Trophoblast cell (in vitro differentiated cells and primary cell): ENCODE results near the gene PLB1.

Source experiments
- DNase-seq, 2 donors: peaks; one replicate each; pipeline ENCODE4 v3.0.0-alpha.2; 2016
- H2AFZ ChIP-seq: 2 replicates; pipeline ENCODE4 v1.6.1; 2013; ENCODE audit warnings: low read length, moderate library complexity, mild to moderate bottlenecking; ENCODE audit not compliant: insufficient read depth, poor library complexity
- H2AK5ac ChIP-seq: 2 replicates; pipeline ENCODE4 v1.6.1; 2013; ENCODE audit warnings: mild to moderate bottlenecking, low read length
- H2BK120ac ChIP-seq: 2 replicates; pipeline ENCODE4 v1.6.1; 2013; ENCODE audit warnings: low read length, mild to moderate bottlenecking, moderate library complexity; ENCODE audit not compliant: insufficient read depth, poor library complexity
- H2BK12ac ChIP-seq: 2 replicates; pipeline ENCODE4 v1.6.1; 2013; ENCODE audit warnings: mild to moderate bottlenecking, low read length, moderate library complexity
- H2BK5ac ChIP-seq: 2 replicates; pipeline ENCODE4 v1.6.1; 2013; ENCODE audit warnings: low read length, low read depth, moderate library complexity, mild to moderate bottlenecking; ENCODE audit not compliant: poor library complexity
- H3K14ac ChIP-seq: 2 replicates; pipeline ENCODE4 v1.6.1; 2013; ENCODE audit warnings: mild to moderate bottlenecking, low read length
- H3K18ac ChIP-seq: 2 replicates; pipeline ENCODE4 v1.6.1; 2013; ENCODE audit warnings: mild to moderate bottlenecking, low read length
- H3K23ac ChIP-seq: 2 replicates; pipeline ENCODE4 v1.6.1; 2013; ENCODE audit warnings: low read length
- H3K27ac ChIP-seq: 2 replicates; pipeline ENCODE4 v1.5.1; 2013; ENCODE audit warnings: low read depth, mild to moderate bottlenecking, inconsistent platforms, low read length, moderate library complexity
- H3K27me3 ChIP-seq: 2 replicates; pipeline ENCODE4 v1.6.1; 2013; ENCODE audit warnings: inconsistent platforms, mild to moderate bottlenecking, low read length, moderate library complexity; ENCODE audit not compliant: insufficient read depth
- H3K36me3 ChIP-seq, 2 experiments: 1 replicate in 1 of 2; 2 replicates in 1 of 2; pipeline ENCODE4 v1.6.1; 2013; ENCODE audit warnings: low read length in 2 of 2, mild to moderate bottlenecking in 2 of 2, moderate library complexity in 1 of 2; ENCODE audit not compliant: insufficient read depth in 2 of 2, control insufficient read depth in 1 of 2
- H3K4ac ChIP-seq: 2 replicates; pipeline ENCODE4 v1.6.1; 2013; ENCODE audit warnings: low read depth, mild to moderate bottlenecking, low read length, moderate library complexity
- H3K4me1 ChIP-seq, 2 experiments: 1 replicate in 1 of 2; 2 replicates in 1 of 2; pipeline ENCODE4 v1.6.1; 2013; ENCODE audit warnings: low read length in 2 of 2, mild to moderate bottlenecking in 2 of 2, moderate library complexity in 1 of 2; ENCODE audit not compliant: insufficient read depth in 2 of 2, control insufficient read depth in 1 of 2
- H3K4me2 ChIP-seq: 2 replicates; pipeline ENCODE4 v1.6.1; 2013; ENCODE audit warnings: inconsistent platforms, mild to moderate bottlenecking, low read length, moderate library complexity
- H3K4me3 ChIP-seq: 2 replicates; pipeline ENCODE4 v1.5.1; 2013; ENCODE audit warnings: mild to moderate bottlenecking, low read depth, low read length, inconsistent platforms
- H3K79me1 ChIP-seq: one replicate; pipeline ENCODE4 v1.6.1; 2013; ENCODE audit warnings: low read length
- H3K79me2 ChIP-seq: 2 replicates; pipeline ENCODE4 v1.6.1; 2013; ENCODE audit warnings: low read length, mild to moderate bottlenecking; ENCODE audit not compliant: control insufficient read depth, insufficient read depth, poor library complexity
- H3K9ac ChIP-seq: 2 replicates; pipeline ENCODE4 v1.6.1; 2013; ENCODE audit warnings: mild to moderate bottlenecking, low read length
- H3K9me3 ChIP-seq: 2 replicates; pipeline ENCODE4 v1.6.1; 2013; ENCODE audit warnings: low read depth, mild to moderate bottlenecking, control low read depth, inconsistent platforms, low read length; ENCODE audit not compliant: insufficient read depth
- H4K12ac ChIP-seq: 2 replicates; pipeline ENCODE4 v1.6.1; 2013; ENCODE audit warnings: low read depth, mild to moderate bottlenecking, low read length, moderate library complexity
- H4K8ac ChIP-seq: 2 replicates; pipeline ENCODE4 v1.6.1; 2013; ENCODE audit warnings: low read depth, mild to moderate bottlenecking, low read length, moderate library complexity
- H4K91ac ChIP-seq: one replicate; pipeline ENCODE4 v1.6.1; 2013; ENCODE audit warnings: low read depth, mild to moderate bottlenecking, low read length, moderate library complexity
- WGBS: extraction: QIAGEN DNeasy Blood & Tissue Kit; methylation state at CpG from one replicate; pipeline ENCODE4 v1.1.7; 2013; ENCODE audit warnings: missing lambda C conversion rate; ENCODE audit not compliant: insufficient read length, insufficient coverage; ENCODE audit errors: extremely low coverage; 5-methylcytosine and 5-hydroxymethylcytosine counted together

PLB1 gene

GRCh38 chr2:28678944-28679343 lies 183.1 kb downstream of the PLB1 start:
- Histone ChIP-seq H3K79me1 (peaks cover 42% of the 10 kb centered on the region), H3K18ac (no peak overlapping the region), H2BK120ac (no peak overlapping the region), H3K4me2 (no peak overlapping the region), H2AFZ (no peak overlapping the region), H3K4me1 (peaks cover 27 to 32% of the 10 kb centered on the region in 2 experiments), H3K23ac (no peak overlapping the region), H3K14ac (no peak overlapping the region), H3K9me3 (no peaks in the 10 kb centered on the region), H2BK5ac (no peak overlapping the region), H3K27ac (no peak overlapping the region), H3K79me2 (peaks cover 15% of the 10 kb centered on the region), H2BK12ac (no peak overlapping the region), H3K36me3 (peaks cover 0 to 3% of the 10 kb centered on the region in 2 experiments), H4K8ac (no peak overlapping the region), H4K12ac (no peak overlapping the region), H4K91ac (no peak overlapping the region), H3K9ac (no peak overlapping the region), H3K4ac (no peak overlapping the region), H3K4me3 (no peak overlapping the region), H2AK5ac (no peak overlapping the region), H3K27me3 (no peaks in the 10 kb centered on the region)
- DNase-seq, result no peak
- WGBS, result no CpG with 5 or more reads among the region's 1 CpG

DNA sequence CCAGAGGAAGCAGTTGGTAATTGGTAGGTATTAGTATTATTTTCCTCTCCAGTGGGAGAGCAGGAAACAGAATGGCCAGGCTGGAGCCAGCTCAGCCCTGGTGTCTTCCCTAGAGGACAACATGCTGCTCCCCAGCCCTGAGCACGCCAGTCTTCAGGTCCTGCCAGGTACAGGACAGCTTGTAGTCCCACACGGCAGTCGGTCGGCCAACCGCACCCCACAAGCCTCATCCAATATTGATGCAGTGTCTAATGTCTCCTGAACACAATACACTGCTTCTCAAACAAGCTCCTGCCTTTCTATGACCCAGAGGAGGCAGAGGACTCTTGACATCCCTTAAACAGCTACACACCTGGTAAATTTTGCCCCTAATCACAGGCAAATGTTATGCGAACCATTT lies 184.8 kb downstream of the PLB1 start:
- peak overlapping the region; percentile 30 for H3K4ac ChIP-seq
- peaks cover 0 to 3% of the 10 kb centered on the region in 2 experiments for H3K36me3 ChIP-seq
- DNase-seq, result no peak
- peak overlapping the region; percentile 91 for H2BK120ac ChIP-seq
- no peak overlapping the region for H4K12ac ChIP-seq
- H3K18ac ChIP-seq, result peak overlapping the region; percentile 90
- no peaks in the 10 kb centered on the region for H3K9me3 ChIP-seq
- no peaks in the 10 kb centered on the region for H3K27me3 ChIP-seq
- peaks cover 17% of the 10 kb centered on the region for H3K79me2 ChIP-seq
- no peak overlapping the region for H3K4me3 ChIP-seq
- peak overlapping the region; percentile 99 for H2BK12ac ChIP-seq
- H3K9ac ChIP-seq, result no peak overlapping the region
- peak overlapping the region; percentile 80 for H3K14ac ChIP-seq
- peaks cover 38 to 44% of the 10 kb centered on the region in 2 experiments for H3K4me1 ChIP-seq
- H3K27ac ChIP-seq, result peak overlapping the region; percentile 40
- peak overlapping the region; percentile 98 for H2AK5ac ChIP-seq
- H4K91ac ChIP-seq, result peak overlapping the region; percentile 95
- H4K8ac ChIP-seq, result peak overlapping the region; percentile 81
- no peak overlapping the region for H3K23ac ChIP-seq
- WGBS, result no CpG with 5 or more reads among the region's 6 CpGs
- H2BK5ac ChIP-seq, result peak overlapping the region; percentile 81
- no peak overlapping the region for H2AFZ ChIP-seq
- no peak overlapping the region for H3K4me2 ChIP-seq
- H3K79me1 ChIP-seq, result peaks cover 58% of the 10 kb centered on the region

DNA sequence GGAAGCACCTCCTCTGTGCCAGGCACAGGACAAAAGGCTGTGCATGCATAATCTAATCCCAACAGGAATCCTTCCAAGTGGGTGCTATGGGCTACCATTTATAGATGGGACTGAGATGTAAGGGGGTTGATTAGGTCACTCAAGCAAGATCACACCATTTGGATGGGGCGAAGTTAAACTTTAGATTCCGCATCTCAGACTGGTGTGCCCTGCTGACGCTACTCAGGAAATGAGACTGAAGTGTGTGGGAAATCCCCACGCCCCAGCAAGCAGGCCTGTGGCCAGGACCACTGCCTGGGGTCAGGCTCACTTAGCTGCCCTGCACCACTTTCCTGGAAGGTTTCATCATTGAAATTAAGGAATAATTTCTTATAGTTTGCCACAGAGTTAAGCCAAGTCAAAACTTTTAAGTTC lies 185.3 kb downstream of the PLB1 start:
- Histone ChIP-seq H4K12ac (no peak overlapping the region), H3K23ac (no peak overlapping the region), H3K27ac (peak overlapping the region; percentile 40), H3K27me3 (no peaks in the 10 kb centered on the region), H2AK5ac (peak overlapping the region; percentile 98), H3K14ac (peak overlapping the region; percentile 80), H3K4me3 (no peak overlapping the region), H3K4me2 (no peak overlapping the region), H3K4me1 (peaks cover 38 to 48% of the 10 kb centered on the region in 2 experiments), H3K18ac (peak overlapping the region; percentile 77), H2AFZ (no peak overlapping the region), H4K91ac (peak overlapping the region; percentile 95), H2BK12ac (peak overlapping the region; percentile 99), H3K4ac (peak overlapping the region; percentile 30), H2BK5ac (peak overlapping the region; percentile 81), H4K8ac (peak overlapping the region; percentile 81), H2BK120ac (peak overlapping the region; percentile 91), H3K36me3 (peaks cover 0 to 3% of the 10 kb centered on the region in 2 experiments), H3K79me2 (peaks cover 17% of the 10 kb centered on the region), H3K9me3 (no peaks in the 10 kb centered on the region), H3K9ac (no peak overlapping the region), H3K79me1 (peaks cover 62% of the 10 kb centered on the region)
- WGBS, result no CpG with 5 or more reads among the region's 4 CpGs
- DNase-seq, result peak; percentile 14 to 24

DNA sequence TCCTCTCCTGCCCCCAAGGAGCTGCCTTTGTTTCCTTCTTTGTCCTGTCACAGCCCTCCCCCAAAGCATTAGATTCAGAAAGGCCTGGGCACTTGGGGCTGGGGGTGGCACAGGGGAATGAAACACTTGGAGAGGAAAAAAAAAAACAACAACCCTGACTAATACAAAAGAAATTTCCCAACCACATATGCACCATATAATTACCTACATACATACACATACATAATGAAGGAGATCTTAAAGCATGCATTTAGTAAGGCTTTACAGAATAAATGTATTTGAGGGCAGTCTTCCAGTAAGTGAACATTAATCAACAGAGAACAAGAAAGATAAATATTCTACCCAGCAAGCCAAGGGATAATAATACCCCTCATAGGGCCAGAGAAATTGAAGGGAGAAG lies 185.7 kb downstream of the PLB1 start:
- peak overlapping the region; percentile 98 for H3K27ac ChIP-seq
- peak overlapping the region; percentile 81 for H4K8ac ChIP-seq
- H4K12ac ChIP-seq, result no peak overlapping the region

More for the DNA sequence above, 185.7 kb downstream of the PLB1 start:
- Histone ChIP-seq H2BK5ac (peak overlapping the region; percentile 81), H3K4me3 (no peak overlapping the region), H3K14ac (peak overlapping the region; percentile 80), H3K4ac (no peak overlapping the region), H3K23ac (no peak overlapping the region), H2BK120ac (peak overlapping the region; percentile 91), H3K79me1 (peaks cover 61% of the 10 kb centered on the region), H3K27me3 (no peaks in the 10 kb centered on the region), H2BK12ac (peak overlapping the region; percentile 99), H3K9me3 (no peaks in the 10 kb centered on the region), H3K9ac (no peak overlapping the region), H3K4me1 (peaks cover 38 to 48% of the 10 kb centered on the region in 2 experiments), H2AFZ (no peak overlapping the region), H3K18ac (no peak overlapping the region), H4K91ac (peak overlapping the region; percentile 95), H3K4me2 (no peak overlapping the region), H3K79me2 (peaks cover 17% of the 10 kb centered on the region), H3K36me3 (peaks cover 0 to 3% of the 10 kb centered on the region in 2 experiments), H2AK5ac (peak overlapping the region; percentile 98)
- no peak for DNase-seq
